T-helper 2 cell treated with Interferon-gamma antibody and Interleukin-4, amounts not matched to agents 100 ng/mL and 5 ng/mL, for 36 hours (primary cell): Measurements from ENCODE around the gene MAGI3. TPM values are rescaled to one million over a fixed set of nuclear protein-coding genes. Genes with fewer than 3 reads are reported as not detected.
"Not testable (repeated sequence)": the region's sequence is repeated elsewhere in the genome, so short reads cannot be mapped to it uniquely, and the experiment has no call there.

Experiments
- intact Hi-C: fragments of 100-400 bp; cut with micrococcal nuclease; formaldehyde crosslinking; loops from one replicate; pipeline ENCODE4 v1.15.1; 2023
- total RNA-seq: library from RNA; stranded (reverse); gene quantifications from 2 replicates; pipeline ENCODE4 v1.2.3, GENCODE V29; 2022

Gene MAGI3
- total RNA-seq, 1 donor from 2014 or later, result 5.9 TPM

- intact Hi-C loops, result not testable (repeated sequence)
Observed at GRCh38 chr1:113575744-113576260, 185.5 kb downstream of the MAGI3 start.

- intact Hi-C loops, result no loop called here
Observed at GRCh38 chr1:113576271-113576670, 186.0 kb downstream of the MAGI3 start.

GRCh38 chr1:113579256-113580018, 189.1 kb downstream of the MAGI3 start:
- intact Hi-C loops, result no loop called here

- intact Hi-C loops, result no loop called here
Observed at GRCh38 chr1:113581323-113581722, 191.0 kb downstream of the MAGI3 start.

- intact Hi-C loops, result no loop called here
Observed at GRCh38 chr1:113582084-113582483, 191.8 kb downstream of the MAGI3 start.

GRCh38 chr1:113587475-113587874, 197.2 kb downstream of the MAGI3 start:
- intact Hi-C loops, result no loop called here

- intact Hi-C loops, result no loop called here
Observed at GRCh38 chr1:113592230-113592629, 201.9 kb downstream of the MAGI3 start.

GRCh38 chr1:113593550-113594297, 203.4 kb downstream of the MAGI3 start:
- intact Hi-C loops, result no loop called here

GRCh38 chr1:113604466-113604865, 214.2 kb downstream of the MAGI3 start:
- intact Hi-C loops, result not testable (repeated sequence)

- intact Hi-C loops, result no loop called here
Observed at GRCh38 chr1:113605146-113605545, 214.8 kb downstream of the MAGI3 start.

- intact Hi-C loops, result no loop called here
Observed at GRCh38 chr1:113608399-113608798, 218.1 kb downstream of the MAGI3 start.

GRCh38 chr1:113610372-113610771, 220.1 kb downstream of the MAGI3 start:
- intact Hi-C loops, result no loop called here

GRCh38 chr1:113615425-113615824, 225.1 kb downstream of the MAGI3 start:
- intact Hi-C loops, result no loop called here

- intact Hi-C loops, result no loop called here
Observed at GRCh38 chr1:113616156-113616555, 225.8 kb downstream of the MAGI3 start.

- intact Hi-C loops, result no loop called here
Observed at GRCh38 chr1:113617438-113618141, 227.3 kb downstream of the MAGI3 start.

GRCh38 chr1:113628997-113629396, 238.7 kb downstream of the MAGI3 start:
- intact Hi-C loops, result no loop called here

- intact Hi-C loops, result no loop called here
Observed at GRCh38 chr1:113630340-113631327, 240.3 kb downstream of the MAGI3 start.

- intact Hi-C loops, result no loop called here
Observed at GRCh38 chr1:113641396-113641795, 251.1 kb downstream of the MAGI3 start.

- intact Hi-C loops, result no loop called here
Observed at GRCh38 chr1:113647164-113647563, 256.8 kb downstream of the MAGI3 start.

- intact Hi-C loops, result no loop called here
Observed at GRCh38 chr1:113648478-113648877, 258.2 kb downstream of the MAGI3 start.

- intact Hi-C loops, result no loop called here
Observed at GRCh38 chr1:113652771-113653170, 262.5 kb downstream of the MAGI3 start.
